Fibroblast of the aortic adventitia (primary cell): ENCODE measurements around the gene GOLM1. TPM values are rescaled to one million over a fixed set of nuclear protein-coding genes. Genes with fewer than 3 reads are reported as not detected.

Experiments used
- DNase-seq: peaks from one replicate; pipeline ENCODE4 v3.0.0-alpha.2; 2010; ENCODE audit warnings: low read depth
- H3K4me3 ChIP-seq: 2 replicates; pipeline ENCODE4 v1.5.1; 2011; ENCODE audit warnings: low read depth, mild to moderate bottlenecking, control low read depth, low read length, moderate library complexity
- total RNA-seq: library from RNA; depleted of rRNA; stranded (reverse); fragments of >200 nt; gene quantifications from 2 replicates; pipeline ENCODE4 v1.2.3, GENCODE V29; 2012; ENCODE audit warnings: low replicate concordance
- TF ChIP-seq, protein P1 (sequence below): IDR thresholded peaks from 2 replicates; pipeline ENCODE4 v1.5.1; 2011; ENCODE audit warnings: mild to moderate bottlenecking, low read length, control low read depth, inconsistent platforms; ENCODE audit not compliant: insufficient read depth

GOLM1 gene
- total RNA-seq, 1 donor, result 53.5 TPM

DNA sequence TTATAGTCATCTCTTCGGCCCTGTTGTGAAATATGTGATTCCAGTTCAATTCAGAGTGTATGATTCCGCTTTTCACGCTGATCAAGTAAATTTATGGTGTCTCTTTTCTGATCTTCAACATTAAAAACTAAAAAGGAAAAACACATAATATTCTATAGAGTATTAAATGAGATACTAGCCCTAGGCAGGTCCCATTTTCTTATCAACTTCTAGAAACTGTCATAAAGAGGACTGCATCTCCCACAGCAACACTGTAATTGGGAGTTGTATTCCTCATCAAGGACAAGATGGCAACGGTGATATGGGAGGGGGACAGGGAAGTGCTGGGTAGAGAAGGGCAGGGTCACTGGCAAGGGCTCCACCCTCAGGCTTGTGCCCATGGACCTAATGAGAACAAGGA is 71.6 kb downstream of the GOLM1 start:
- no peak overlapping the region for H3K4me3 ChIP-seq
- TF ChIP-seq, protein P1, sequence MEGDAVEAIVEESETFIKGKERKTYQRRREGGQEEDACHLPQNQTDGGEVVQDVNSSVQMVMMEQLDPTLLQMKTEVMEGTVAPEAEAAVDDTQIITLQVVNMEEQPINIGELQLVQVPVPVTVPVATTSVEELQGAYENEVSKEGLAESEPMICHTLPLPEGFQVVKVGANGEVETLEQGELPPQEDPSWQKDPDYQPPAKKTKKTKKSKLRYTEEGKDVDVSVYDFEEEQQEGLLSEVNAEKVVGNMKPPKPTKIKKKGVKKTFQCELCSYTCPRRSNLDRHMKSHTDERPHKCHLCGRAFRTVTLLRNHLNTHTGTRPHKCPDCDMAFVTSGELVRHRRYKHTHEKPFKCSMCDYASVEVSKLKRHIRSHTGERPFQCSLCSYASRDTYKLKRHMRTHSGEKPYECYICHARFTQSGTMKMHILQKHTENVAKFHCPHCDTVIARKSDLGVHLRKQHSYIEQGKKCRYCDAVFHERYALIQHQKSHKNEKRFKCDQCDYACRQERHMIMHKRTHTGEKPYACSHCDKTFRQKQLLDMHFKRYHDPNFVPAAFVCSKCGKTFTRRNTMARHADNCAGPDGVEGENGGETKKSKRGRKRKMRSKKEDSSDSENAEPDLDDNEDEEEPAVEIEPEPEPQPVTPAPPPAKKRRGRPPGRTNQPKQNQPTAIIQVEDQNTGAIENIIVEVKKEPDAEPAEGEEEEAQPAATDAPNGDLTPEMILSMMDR, result no peak
- DNase-seq, result no peak

DNA sequence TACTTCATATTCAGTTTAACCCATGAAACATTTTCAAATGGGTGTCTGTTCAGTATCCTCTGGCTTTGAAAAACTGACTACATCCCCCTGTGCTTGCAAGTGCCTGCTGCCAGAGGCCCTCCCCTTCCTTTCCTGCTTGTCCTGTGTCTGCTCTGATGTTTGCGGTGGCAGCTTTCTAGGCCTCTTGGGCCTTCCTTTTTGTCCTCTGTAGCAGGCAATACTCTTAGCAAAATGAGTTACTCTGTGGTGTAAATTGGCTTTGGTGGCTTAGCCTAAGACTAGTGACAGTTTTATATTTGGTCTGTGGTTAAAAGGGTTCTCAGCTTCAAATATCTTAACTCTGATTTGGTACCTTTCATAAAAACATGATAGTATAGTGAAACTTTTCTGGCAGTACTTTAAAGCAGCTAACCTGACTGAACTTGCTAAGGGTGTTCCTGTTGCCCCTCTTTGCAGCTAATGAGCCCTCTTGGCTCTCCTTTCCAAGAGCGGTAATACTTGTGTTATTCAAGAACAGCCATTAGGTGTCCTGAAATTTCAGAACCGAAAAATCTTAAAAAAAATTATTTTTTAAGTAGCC is 76.6 kb downstream of the GOLM1 start:
- no peak for DNase-seq
- H3K4me3 ChIP-seq, result no peak overlapping the region
- TF ChIP-seq, protein P1, result no peak

GRCh38 chr9:86021166-86021565 is 78.2 kb downstream of the GOLM1 start:
- no peak for DNase-seq
- H3K4me3 ChIP-seq, result no peak overlapping the region
- TF ChIP-seq, protein P1, result no peak

DNA sequence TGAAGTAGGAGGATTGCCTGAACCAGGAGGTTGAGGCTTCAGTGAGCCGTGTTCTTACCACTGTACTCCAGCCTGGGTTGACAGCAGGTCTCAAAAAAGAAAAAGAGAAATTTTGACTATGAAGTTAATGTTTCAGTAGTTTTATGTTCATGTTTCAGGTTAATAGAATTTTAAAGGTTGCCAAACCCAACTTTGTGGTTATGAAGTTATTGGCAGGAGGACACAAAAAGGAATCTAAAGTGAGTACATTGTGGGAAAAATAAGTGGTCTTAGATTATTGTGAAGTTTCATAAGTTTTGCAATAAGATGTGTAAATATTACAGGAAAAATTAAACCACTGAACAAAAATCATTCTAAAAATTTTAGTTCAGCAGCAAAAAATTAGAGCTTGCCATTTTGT is 78.6 kb downstream of the GOLM1 start:
- TF ChIP-seq, protein P1, result no peak
- peak; percentile 17 for DNase-seq

DNA sequence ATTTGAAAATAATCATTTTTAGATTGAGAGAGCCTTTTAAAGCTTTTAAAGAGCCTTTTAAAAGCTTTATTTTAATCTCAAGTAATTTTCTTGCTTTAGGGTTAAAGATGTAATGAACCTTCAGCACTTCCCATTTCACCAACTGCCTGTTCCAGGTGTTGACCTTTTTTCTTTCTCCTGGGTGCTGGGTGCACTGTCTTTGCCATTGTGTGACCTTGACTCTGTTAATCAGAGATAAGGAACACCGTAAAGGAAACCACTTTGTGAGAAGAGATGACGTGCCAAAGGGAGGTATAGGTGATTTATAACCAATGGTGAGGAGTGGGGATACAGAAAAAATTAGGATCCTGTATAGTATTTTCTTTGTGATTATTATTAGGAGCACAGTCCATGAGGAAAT is 90.2 kb downstream of the GOLM1 start:
- TF ChIP-seq, protein P1, result no peak
- H3K4me3 ChIP-seq, result no peak overlapping the region
- DNase-seq, result no peak

More for the DNA sequence above, 78.6 kb downstream of the GOLM1 start:
- H3K4me3 ChIP-seq, result no peak overlapping the region

GRCh38 chr9:86005253-86005775 is 94.0 kb downstream of the GOLM1 start:
- H3K4me3 ChIP-seq, result no peak overlapping the region
- no peak for DNase-seq
- TF ChIP-seq, protein P1, result no peak

DNA sequence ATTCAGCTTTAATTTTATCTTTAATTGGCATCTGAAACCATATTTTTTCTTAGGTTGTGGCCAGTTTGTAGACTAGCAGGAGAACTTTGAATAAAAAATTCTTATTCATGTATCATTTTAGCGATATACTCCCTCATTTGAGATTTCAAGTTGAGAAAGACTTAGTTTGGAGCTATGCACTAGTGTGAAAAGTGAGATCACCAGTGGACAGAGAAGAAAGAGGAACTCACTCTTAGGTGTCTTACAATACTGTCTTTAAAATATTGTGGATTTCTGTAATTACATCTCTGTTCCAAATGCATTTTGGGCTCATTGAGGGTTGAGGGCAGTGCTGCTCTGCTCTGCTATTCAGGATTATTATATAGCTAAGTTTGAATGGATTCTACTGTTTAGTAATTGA is 103.8 kb downstream of the GOLM1 start:
- H3K4me3 ChIP-seq, result no peak overlapping the region
- DNase-seq, result no peak
- TF ChIP-seq, protein P1, result no peak
